ENCODE data around the gene PGPEP1.
A peak's percentile ranks its signal among the peaks of the same experiment; 100 is the strongest.

PGPEP1 gene

GRCh38 chr19:18416778-18417249, 76.4 kb downstream of the PGPEP1 start:
- TF ChIP-seq EGR1 (IDR thresholded peaks at IDR 0.05) = peak; percentile 51
- TF ChIP-seq REST (IDR thresholded peaks at IDR 0.05; ENCODE audit: low read depth) = no peak
- TF ChIP-seq MAX (IDR thresholded peaks at IDR 0.05) = peak; percentile 93

GRCh38 chr19:18417250-18418028, 77.0 kb downstream of the PGPEP1 start:
- TF ChIP-seq ZBTB7A (IDR thresholded peaks at IDR 0.05; ENCODE audit: low read depth) = peak; percentile 72
- TF ChIP-seq MAX (IDR thresholded peaks at IDR 0.05) = no peak

GRCh38 chr19:18418029-18418482, 77.7 kb downstream of the PGPEP1 start:
- TF ChIP-seq CREB1 (IDR thresholded peaks at IDR 0.05; ENCODE audit: low read depth) (no peak), EP300 (IDR thresholded peaks at IDR 0.05; ENCODE audit: borderline replicate concordance) (no peak), MAX (IDR thresholded peaks at IDR 0.05) (no peak), EGR1 (IDR thresholded peaks at IDR 0.05) (no peak; the same call in 1 of the 2 replicates), TCF12 (IDR thresholded peaks at IDR 0.05; ENCODE audit: low read depth) (no peak), NFIC (IDR thresholded peaks at IDR 0.05) (no peak), CEBPB (IDR thresholded peaks at IDR 0.05) (no peak), REST (IDR thresholded peaks at IDR 0.05; ENCODE audit: low read depth) (no peak), TEAD4 (IDR thresholded peaks at IDR 0.05) (no peak), FOXM1 (IDR thresholded peaks at IDR 0.05; ENCODE audit: borderline replicate concordance, low read depth) (no peak), RAD21 (IDR thresholded peaks at IDR 0.05; ENCODE audit: low read depth) (no peak), ZBTB7A (IDR thresholded peaks at IDR 0.05; ENCODE audit: low read depth) (no peak; the same call in 1 of the 2 replicates), YY1 (IDR thresholded peaks at IDR 0.05; ENCODE audit: low read depth) (no peak), USF1 (IDR thresholded peaks at IDR 0.05) (no peak), TAF1 (IDR thresholded peaks at IDR 0.05; ENCODE audit: low read depth) (no peak)

- TF ChIP-seq CEBPB (IDR thresholded peaks at IDR 0.05) = no peak
- peak; percentile 48; the same call in 1 of the 2 replicates for TF ChIP-seq TCF12 (IDR thresholded peaks at IDR 0.05; ENCODE audit: low read depth)
These were observed 78.2 kb downstream of the PGPEP1 start for GRCh38 chr19:18418483-18419194.

- 0 out of 2 replicates have a peak, but pooled peaks have one; percentile 37 for TF ChIP-seq EGR1 (IDR thresholded peaks at IDR 0.05)
- TF ChIP-seq TCF12 (IDR thresholded peaks at IDR 0.05; ENCODE audit: low read depth) = 0 out of 2 replicates have a peak, but pooled peaks have one; percentile 42
- no peak for TF ChIP-seq REST (IDR thresholded peaks at IDR 0.05; ENCODE audit: low read depth)
- TF ChIP-seq FOXM1 (IDR thresholded peaks at IDR 0.05; ENCODE audit: borderline replicate concordance, low read depth) = no peak
- TF ChIP-seq ZBTB7A (IDR thresholded peaks at IDR 0.05; ENCODE audit: low read depth) = no peak
- TF ChIP-seq CREB1 (IDR thresholded peaks at IDR 0.05; ENCODE audit: low read depth) = no peak
- TF ChIP-seq CEBPB (IDR thresholded peaks at IDR 0.05) = no peak
- TF ChIP-seq TAF1 (IDR thresholded peaks at IDR 0.05; ENCODE audit: low read depth) = peak; percentile 61; the same call in 1 of the 2 replicates
- TF ChIP-seq MAX (IDR thresholded peaks at IDR 0.05) = peak; percentile 57; the same call in 1 of the 2 replicates
- no peak for TF ChIP-seq NFIC (IDR thresholded peaks at IDR 0.05)
- peak; percentile 9; the same call in 1 of the 2 replicates for TF ChIP-seq RAD21 (IDR thresholded peaks at IDR 0.05; ENCODE audit: low read depth)
- TF ChIP-seq EP300 (IDR thresholded peaks at IDR 0.05; ENCODE audit: borderline replicate concordance) = peak; percentile 87
- no peak for TF ChIP-seq TEAD4 (IDR thresholded peaks at IDR 0.05)
- TF ChIP-seq USF1 (IDR thresholded peaks at IDR 0.05) = no peak
- TF ChIP-seq YY1 (IDR thresholded peaks at IDR 0.05; ENCODE audit: low read depth) = peak; percentile 17; the same call in 1 of the 2 replicates
These were observed 78.8 kb downstream of the PGPEP1 start, which contains the start of gene SSBP4 for GRCh38 chr19:18419195-18419698. SSBP4 (plus strand) TSS chr19:18419398; CDS start chr19:18419649, 251 bp downstream.
